Measurements from ENCODE around the gene RFTN1. TPM values are rescaled to one million over a fixed set of nuclear protein-coding genes. Genes with fewer than 3 reads are reported as not detected.

Gene RFTN1
- total and polyA plus RNA-seq, 2 of the 8 experiments (the other 6 are each of a cell fraction or from before 2014, with no cell fraction given), result 4.6 to 6.7 TPM

DNA sequence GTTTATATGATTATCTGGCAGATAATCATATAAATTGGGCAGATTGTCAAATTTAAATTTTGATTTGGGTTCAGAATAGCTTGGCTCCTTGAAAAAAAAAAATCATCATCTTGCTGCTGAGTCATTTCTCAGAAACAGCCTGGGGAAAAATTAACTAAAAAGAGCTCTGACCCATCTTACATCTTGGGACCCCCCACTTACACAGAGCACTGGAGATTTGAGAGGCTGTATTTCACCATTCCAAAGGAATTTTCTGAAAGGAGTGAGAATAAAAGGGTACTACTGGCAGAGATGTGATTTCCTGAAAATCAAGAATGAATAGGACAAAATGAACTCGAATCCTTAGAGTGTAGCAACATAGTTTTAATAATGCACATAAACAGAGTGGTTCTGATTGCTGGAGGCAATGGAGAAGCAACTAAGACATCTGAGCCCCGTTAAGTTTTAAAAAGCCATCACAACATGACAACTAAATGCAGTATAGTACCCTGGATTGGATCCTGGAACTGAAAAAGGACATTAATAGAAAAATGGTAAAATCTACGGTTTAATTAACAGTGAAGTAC lies 97.5 kb downstream of the RFTN1 start (continued):
- TF ChIP-seq CHD7 (IDR thresholded peaks at IDR 0.05; ENCODE audit: insufficient replicate concordance, low read length) (no peak), CEBPB (IDR thresholded peaks at IDR 0.05; ENCODE audit: low read depth, low read length) (no peak), FOSL1 (IDR thresholded peaks at IDR 0.05; ENCODE audit: insufficient read depth, low read depth, low read length) (no peak), SIRT6 (IDR thresholded peaks at IDR 0.05; ENCODE audit: low read length) (no peak), EP300 (IDR thresholded peaks at IDR 0.05; ENCODE audit: borderline replicate concordance in 1 of 2, low read depth in 2 of 2, low read length in 2 of 2) (no peak), SAP30 (IDR thresholded peaks at IDR 0.05; ENCODE audit: insufficient read depth, insufficient replicate concordance, low read length) (no peak)
- TF ChIP-seq, protein P1, sequence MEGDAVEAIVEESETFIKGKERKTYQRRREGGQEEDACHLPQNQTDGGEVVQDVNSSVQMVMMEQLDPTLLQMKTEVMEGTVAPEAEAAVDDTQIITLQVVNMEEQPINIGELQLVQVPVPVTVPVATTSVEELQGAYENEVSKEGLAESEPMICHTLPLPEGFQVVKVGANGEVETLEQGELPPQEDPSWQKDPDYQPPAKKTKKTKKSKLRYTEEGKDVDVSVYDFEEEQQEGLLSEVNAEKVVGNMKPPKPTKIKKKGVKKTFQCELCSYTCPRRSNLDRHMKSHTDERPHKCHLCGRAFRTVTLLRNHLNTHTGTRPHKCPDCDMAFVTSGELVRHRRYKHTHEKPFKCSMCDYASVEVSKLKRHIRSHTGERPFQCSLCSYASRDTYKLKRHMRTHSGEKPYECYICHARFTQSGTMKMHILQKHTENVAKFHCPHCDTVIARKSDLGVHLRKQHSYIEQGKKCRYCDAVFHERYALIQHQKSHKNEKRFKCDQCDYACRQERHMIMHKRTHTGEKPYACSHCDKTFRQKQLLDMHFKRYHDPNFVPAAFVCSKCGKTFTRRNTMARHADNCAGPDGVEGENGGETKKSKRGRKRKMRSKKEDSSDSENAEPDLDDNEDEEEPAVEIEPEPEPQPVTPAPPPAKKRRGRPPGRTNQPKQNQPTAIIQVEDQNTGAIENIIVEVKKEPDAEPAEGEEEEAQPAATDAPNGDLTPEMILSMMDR (IDR thresholded peaks at IDR 0.05; ENCODE audit: control extremely low read depth in 1 of 3, insufficient read depth in 1 of 3, low read depth in 1 of 3, low read length in 3 of 3), result no peak

All from H1 (cell line).